ENCODE measurements around the gene UTP25. TPM values are rescaled to one million over a fixed set of nuclear protein-coding genes. Genes with fewer than 3 reads are reported as not detected.

The UTP25 gene
- total RNA-seq, 1 donor from 2014 or later: 4.6 TPM

- no peak for TF ChIP-seq CTCF (IDR thresholded peaks at IDR 0.05; ENCODE audit: partially characterized antibody, unreplicated experiment)
- Mint-ChIP-seq H3K4me1 (ENCODE audit: low read depth, unreplicated experiment) (peaks cover 46% of the 10 kb centered on the region), H3K4me3 (ENCODE audit: unreplicated experiment) (no peak overlapping the region), H3K9me3 (ENCODE audit: unreplicated experiment) (peaks cover 1% of the 10 kb centered on the region), H3K27ac (ENCODE audit: unreplicated experiment) (no peak overlapping the region), H3K27me3 (ENCODE audit: unreplicated experiment) (no peaks in the 10 kb centered on the region), H3K36me3 (ENCODE audit: unreplicated experiment) (peaks cover 8% of the 10 kb centered on the region)
- DNase-seq: no peak
These were observed 53.8 kb downstream of the UTP25 start for GRCh38 chr1:209881619-209882018.

GRCh38 chr1:209882286-209882685, 54.5 kb downstream of the UTP25 start:
- Mint-ChIP-seq H3K36me3 (ENCODE audit: unreplicated experiment) (peaks cover 8% of the 10 kb centered on the region), H3K27ac (ENCODE audit: unreplicated experiment) (no peak overlapping the region)

GRCh38 chr1:209882942-209883340, 55.2 kb downstream of the UTP25 start:
- H3K27ac Mint-ChIP-seq (ENCODE audit: unreplicated experiment): no peak overlapping the region
- peaks cover 8% of the 10 kb centered on the region for H3K36me3 Mint-ChIP-seq (ENCODE audit: unreplicated experiment)
- H3K27me3 Mint-ChIP-seq (ENCODE audit: unreplicated experiment): peaks cover 5% of the 10 kb centered on the region
- no peak for DNase-seq
- H3K9me3 Mint-ChIP-seq (ENCODE audit: unreplicated experiment): peaks cover 4% of the 10 kb centered on the region
- no peak overlapping the region for H3K4me3 Mint-ChIP-seq (ENCODE audit: unreplicated experiment)
- TF ChIP-seq CTCF (IDR thresholded peaks at IDR 0.05; ENCODE audit: partially characterized antibody, unreplicated experiment): no peak
- peaks cover 43% of the 10 kb centered on the region for H3K4me1 Mint-ChIP-seq (ENCODE audit: low read depth, unreplicated experiment)

More at GRCh38 chr1:209882286-209882685, 54.5 kb downstream of the UTP25 start:
- TF ChIP-seq CTCF (IDR thresholded peaks at IDR 0.05; ENCODE audit: partially characterized antibody, unreplicated experiment): no peak
- H3K4me1 Mint-ChIP-seq (ENCODE audit: low read depth, unreplicated experiment): peaks cover 46% of the 10 kb centered on the region
- peaks cover 3% of the 10 kb centered on the region for H3K9me3 Mint-ChIP-seq (ENCODE audit: unreplicated experiment)
- no peak for DNase-seq
- no peak overlapping the region for H3K4me3 Mint-ChIP-seq (ENCODE audit: unreplicated experiment)
- peaks cover 3% of the 10 kb centered on the region for H3K27me3 Mint-ChIP-seq (ENCODE audit: unreplicated experiment)

GRCh38 chr1:209883341-209883971, 55.7 kb downstream of the UTP25 start:
- peaks cover 5% of the 10 kb centered on the region for H3K27me3 Mint-ChIP-seq (ENCODE audit: unreplicated experiment)
- TF ChIP-seq CTCF (IDR thresholded peaks at IDR 0.05; ENCODE audit: partially characterized antibody, unreplicated experiment): no peak

GRCh38 chr1:209884249-209884648, 56.5 kb downstream of the UTP25 start:
- H3K4me1 Mint-ChIP-seq (ENCODE audit: low read depth, unreplicated experiment): peaks cover 36% of the 10 kb centered on the region
- H3K4me3 Mint-ChIP-seq (ENCODE audit: unreplicated experiment): peak overlapping the region; percentile 7
- no peak for TF ChIP-seq CTCF (IDR thresholded peaks at IDR 0.05; ENCODE audit: partially characterized antibody, unreplicated experiment)
- H3K9me3 Mint-ChIP-seq (ENCODE audit: unreplicated experiment): peaks cover 4% of the 10 kb centered on the region
- H3K27ac Mint-ChIP-seq (ENCODE audit: unreplicated experiment): peak overlapping the region; percentile 76
- H3K36me3 Mint-ChIP-seq (ENCODE audit: unreplicated experiment): peaks cover 8% of the 10 kb centered on the region
- DNase-seq: no peak
- peaks cover 5% of the 10 kb centered on the region for H3K27me3 Mint-ChIP-seq (ENCODE audit: unreplicated experiment)

More at GRCh38 chr1:209883341-209883971, 55.7 kb downstream of the UTP25 start:
- peak overlapping the region; percentile 27 for H3K4me3 Mint-ChIP-seq (ENCODE audit: unreplicated experiment)
- H3K4me1 Mint-ChIP-seq (ENCODE audit: low read depth, unreplicated experiment): peaks cover 43% of the 10 kb centered on the region
- peaks cover 8% of the 10 kb centered on the region for H3K36me3 Mint-ChIP-seq (ENCODE audit: unreplicated experiment)
- peaks cover 4% of the 10 kb centered on the region for H3K9me3 Mint-ChIP-seq (ENCODE audit: unreplicated experiment)
- peak overlapping the region; percentile 76 for H3K27ac Mint-ChIP-seq (ENCODE audit: unreplicated experiment)
- no peak for DNase-seq
